ENCODE results near the gene FES. TPM values are rescaled to one million over a fixed set of nuclear protein-coding genes. Genes with fewer than 3 reads are reported as not detected.

Gene FES
- total and polyA plus RNA-seq, 4 experiments from 2014 or later: 2.3 to 3.0 TPM; not detected in 2

DNA sequence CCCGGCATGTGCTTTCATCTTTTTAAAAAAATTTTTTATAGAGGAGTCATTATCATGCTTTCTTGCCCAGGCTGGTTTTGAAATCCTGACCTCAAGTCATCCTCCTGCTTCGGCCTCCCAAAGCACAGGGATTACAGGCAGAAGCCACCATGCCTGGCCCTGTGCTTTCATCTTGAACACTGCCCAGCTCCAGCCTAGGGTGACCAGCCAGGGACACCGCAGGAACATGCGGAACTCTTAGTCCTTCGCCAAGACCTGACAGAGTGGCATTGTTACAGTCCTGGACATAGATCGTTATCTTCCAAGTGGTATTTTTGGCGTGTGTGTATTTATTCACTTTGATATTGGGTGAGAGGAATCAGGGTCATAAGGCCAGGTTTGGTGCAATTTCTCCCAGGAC is 23.9 kb upstream of the FES start:
- no peak overlapping the region for H3K27ac ChIP-seq (ENCODE audit: low read depth, low read length)
- ChIA-PET POLR2A (ENCODE audit: partially characterized antibody) (interaction anchor here (1.1 kb wide), 1 partner anchor 10 kb away, joined by 4 read pairs; no protein-coding TSS in a partner anchor), CTCF (ENCODE audit: partially characterized antibody) (no interaction called here)
- no peak overlapping the region for H3K4me3 Mint-ChIP-seq
- no peaks in the 10 kb centered on the region for H3K36me3 ChIP-seq (ENCODE audit: insufficient read depth, low read length)
- intact Hi-C loops (cut with micrococcal nuclease): no loop called here
- no peak overlapping the region for H3K27ac Mint-ChIP-seq
- peaks cover 0 to 1% (median 0%) of the 10 kb centered on the region in 8 donors for H3K9me3 Mint-ChIP-seq
- H3K9me3 ChIP-seq (ENCODE audit: control insufficient read depth in 1 of 2, low read length in 2 of 2): no peaks in the 10 kb centered on the region
- H3K4me3 ChIP-seq (ENCODE audit: low read length in 2 of 2): no peak overlapping the region
- no peaks in the 10 kb centered on the region for H3K27me3 Mint-ChIP-seq
- peaks cover 29% of the 10 kb centered on the region for H3K4me1 ChIP-seq (ENCODE audit: insufficient read depth, low read length)
- H3K36me3 Mint-ChIP-seq: no peaks in the 10 kb centered on the region
- no peak for DNase-seq
- peaks cover 22 to 39% (median 28%) of the 10 kb centered on the region in 4 donors for H3K4me1 Mint-ChIP-seq
- no peaks in the 10 kb centered on the region for H3K27me3 ChIP-seq (ENCODE audit: insufficient read depth, low read length)

DNA sequence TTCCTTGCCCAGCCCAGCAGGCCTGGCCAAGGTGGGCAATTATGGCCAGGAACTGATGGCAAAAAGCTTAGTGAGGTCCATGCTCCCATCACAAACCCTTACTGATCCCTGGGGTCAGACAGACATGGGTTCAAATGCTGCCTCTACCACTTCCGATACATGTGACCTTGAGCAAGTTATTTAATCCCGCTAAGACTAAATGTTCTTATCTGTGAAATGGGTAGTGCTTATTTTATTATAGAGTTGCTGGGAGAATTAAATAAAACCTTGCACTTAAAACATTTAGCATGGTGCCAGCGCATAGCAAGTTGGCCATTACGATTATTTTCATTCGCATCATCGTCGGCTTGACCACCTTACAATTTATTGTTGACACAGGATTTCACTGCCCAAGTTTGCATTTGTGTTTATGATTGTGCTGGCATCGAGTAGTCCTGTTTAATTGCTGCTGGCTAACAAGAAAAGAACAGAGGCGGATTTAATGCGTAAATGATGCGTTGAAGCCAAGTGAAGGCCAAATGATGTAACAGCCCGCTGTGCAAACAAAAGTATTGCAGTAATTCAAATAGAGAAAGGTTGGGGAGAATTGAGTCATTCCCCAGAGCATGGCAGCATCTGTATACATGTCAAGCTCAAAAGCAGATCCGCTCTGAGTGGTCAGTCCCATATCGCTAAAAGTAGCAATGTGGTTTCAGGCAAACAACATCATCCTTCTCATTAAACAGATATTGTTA is 23.2 kb upstream of the FES start:
- no peaks in the 10 kb centered on the region for H3K27me3 Mint-ChIP-seq
- H3K27me3 ChIP-seq (ENCODE audit: insufficient read depth, low read length): no peaks in the 10 kb centered on the region
- H3K27ac ChIP-seq (ENCODE audit: low read depth, low read length): no peak overlapping the region
- ChIA-PET POLR2A (ENCODE audit: partially characterized antibody) (no interaction called here), CTCF (ENCODE audit: partially characterized antibody) (no interaction called here)
- H3K36me3 ChIP-seq (ENCODE audit: insufficient read depth, low read length): no peaks in the 10 kb centered on the region
- peaks cover 17 to 32% (median 24%) of the 10 kb centered on the region in 4 donors for H3K4me1 Mint-ChIP-seq
- H3K9me3 Mint-ChIP-seq: peaks cover 0 to 1% (median 0%) of the 10 kb centered on the region in 8 donors
- H3K9me3 ChIP-seq (ENCODE audit: control insufficient read depth in 1 of 2, low read length in 2 of 2): no peaks in the 10 kb centered on the region
- no peak overlapping the region for H3K4me3 Mint-ChIP-seq
- intact Hi-C loops (cut with micrococcal nuclease): no loop called here
- no peak overlapping the region for H3K4me3 ChIP-seq (ENCODE audit: low read length in 2 of 2)
- no peaks in the 10 kb centered on the region for H3K36me3 Mint-ChIP-seq
- peaks cover 25% of the 10 kb centered on the region for H3K4me1 ChIP-seq (ENCODE audit: insufficient read depth, low read length)
- H3K27ac Mint-ChIP-seq: no peak overlapping the region
- no peak for DNase-seq

- Mint-ChIP-seq H3K36me3 (no peaks in the 10 kb centered on the region), H3K27me3 (no peaks in the 10 kb centered on the region), H3K4me1 (peaks cover 6 to 25% (median 13%) of the 10 kb centered on the region in 4 donors), H3K4me3 (no peak overlapping the region), H3K9me3 (peaks cover 0 to 1% (median 0%) of the 10 kb centered on the region in 8 donors), H3K27ac (no peak overlapping the region)
- no peaks in the 10 kb centered on the region for H3K9me3 ChIP-seq (ENCODE audit: control insufficient read depth in 1 of 2, low read length in 2 of 2)
- no peaks in the 10 kb centered on the region for H3K27me3 ChIP-seq (ENCODE audit: insufficient read depth, low read length)
- POLR2A ChIA-PET (ENCODE audit: partially characterized antibody): no interaction called here
- no peak overlapping the region for H3K27ac ChIP-seq (ENCODE audit: low read depth, low read length)
- H3K4me3 ChIP-seq (ENCODE audit: low read length in 2 of 2): no peak overlapping the region
- intact Hi-C loops (cut with micrococcal nuclease): no loop called here
- H3K36me3 ChIP-seq (ENCODE audit: insufficient read depth, low read length): no peaks in the 10 kb centered on the region
- peaks cover 13% of the 10 kb centered on the region for H3K4me1 ChIP-seq (ENCODE audit: insufficient read depth, low read length)
- CTCF ChIA-PET (ENCODE audit: partially characterized antibody): interaction anchor here (0.7 kb wide), 1 partner anchor 10 kb away, joined by 6 read pairs; no protein-coding TSS in a partner anchor
- DNase-seq: no peak
Observed at GRCh38 chr15:90862487-90862886, 21.8 kb upstream of the FES start.

DNA sequence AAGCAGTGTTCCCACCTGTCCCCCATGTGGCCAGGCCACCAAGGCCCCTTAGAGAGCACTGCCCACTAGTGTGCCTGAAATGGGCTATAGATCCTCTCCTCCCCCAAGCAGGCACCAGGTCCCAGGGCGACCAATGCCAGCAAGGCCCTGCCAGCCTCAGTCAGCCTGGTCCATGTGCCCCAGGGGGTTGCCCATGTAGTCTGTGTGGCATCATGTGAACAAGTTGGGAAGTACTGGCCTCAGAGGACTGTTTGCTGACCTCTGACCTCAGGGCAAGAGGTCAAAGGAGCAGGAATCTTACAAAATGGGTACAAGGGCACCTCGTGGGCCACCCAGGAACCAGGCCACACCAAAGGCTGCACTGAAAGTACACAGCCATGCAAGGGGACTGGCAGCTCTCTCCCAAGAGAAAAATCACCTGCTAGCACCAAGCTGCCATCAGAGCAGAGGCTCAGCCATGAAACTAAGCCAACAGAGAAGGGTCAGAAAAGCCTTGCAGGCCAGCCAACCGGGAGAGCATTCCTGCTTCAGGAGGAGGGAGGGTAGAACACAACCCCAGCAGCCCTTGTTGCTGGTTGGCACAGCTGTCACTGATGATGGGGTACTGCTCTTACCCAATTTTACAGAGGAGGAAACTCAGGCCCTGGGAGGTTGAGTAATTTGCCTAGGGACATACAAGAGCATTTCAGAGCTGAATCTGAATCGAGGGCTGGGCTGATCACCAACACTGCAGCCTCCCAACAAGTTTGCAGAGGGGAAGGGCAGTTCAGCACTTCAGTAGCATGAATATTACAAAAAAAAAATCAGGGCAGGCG is 21.1 kb upstream of the FES start:
- H3K9me3 Mint-ChIP-seq: peaks cover 0 to 1% (median 0%) of the 10 kb centered on the region in 8 donors
- H3K4me1 Mint-ChIP-seq: peaks cover 0 to 22% (median 7%) of the 10 kb centered on the region in 4 donors
- Histone ChIP-seq H3K4me1 (ENCODE audit: insufficient read depth, low read length) (peaks cover 6% of the 10 kb centered on the region), H3K27ac (ENCODE audit: low read depth, low read length) (no peak overlapping the region), H3K9me3 (ENCODE audit: control insufficient read depth in 1 of 2, low read length in 2 of 2) (no peaks in the 10 kb centered on the region), H3K27me3 (ENCODE audit: insufficient read depth, low read length) (no peaks in the 10 kb centered on the region), H3K36me3 (ENCODE audit: insufficient read depth, low read length) (no peaks in the 10 kb centered on the region), H3K4me3 (ENCODE audit: low read length in 2 of 2) (no peak overlapping the region)
- no peak overlapping the region for H3K27ac Mint-ChIP-seq
- DNase-seq: no peak
- ChIA-PET CTCF (ENCODE audit: partially characterized antibody) (no interaction called here), POLR2A (ENCODE audit: partially characterized antibody) (no interaction called here)
- no peaks in the 10 kb centered on the region for H3K36me3 Mint-ChIP-seq
- H3K27me3 Mint-ChIP-seq: no peaks in the 10 kb centered on the region
- intact Hi-C loops (cut with micrococcal nuclease): no loop called here
- no peak overlapping the region for H3K4me3 Mint-ChIP-seq

- no peaks in the 10 kb centered on the region for H3K27me3 ChIP-seq (ENCODE audit: insufficient read depth, low read length)
- H3K9me3 ChIP-seq (ENCODE audit: control insufficient read depth in 1 of 2, low read length in 2 of 2): no peaks in the 10 kb centered on the region
- ChIA-PET POLR2A (ENCODE audit: partially characterized antibody) (no interaction called here), CTCF (ENCODE audit: partially characterized antibody) (no interaction called here)
- no peaks in the 10 kb centered on the region for H3K27me3 Mint-ChIP-seq
- H3K27ac Mint-ChIP-seq: peak overlapping the region in 1 of 7 donors; percentile 35
- no peaks in the 10 kb centered on the region for H3K36me3 Mint-ChIP-seq
- no peak overlapping the region for H3K4me3 Mint-ChIP-seq
- H3K4me1 Mint-ChIP-seq: peaks cover 3 to 28% (median 7%) of the 10 kb centered on the region in 4 donors
- no peak overlapping the region for H3K27ac ChIP-seq (ENCODE audit: low read depth, low read length)
- peaks cover 0 to 1% (median 0%) of the 10 kb centered on the region in 8 donors for H3K9me3 Mint-ChIP-seq
- H3K36me3 ChIP-seq (ENCODE audit: insufficient read depth, low read length): no peaks in the 10 kb centered on the region
- peaks cover 6% of the 10 kb centered on the region for H3K4me1 ChIP-seq (ENCODE audit: insufficient read depth, low read length)
- H3K4me3 ChIP-seq (ENCODE audit: low read length in 2 of 2): no peak overlapping the region
- intact Hi-C loops (cut with micrococcal nuclease): no loop called here
- DNase-seq: no peak
Observed at GRCh38 chr15:90863987-90864386, 20.3 kb upstream of the FES start.

DNA sequence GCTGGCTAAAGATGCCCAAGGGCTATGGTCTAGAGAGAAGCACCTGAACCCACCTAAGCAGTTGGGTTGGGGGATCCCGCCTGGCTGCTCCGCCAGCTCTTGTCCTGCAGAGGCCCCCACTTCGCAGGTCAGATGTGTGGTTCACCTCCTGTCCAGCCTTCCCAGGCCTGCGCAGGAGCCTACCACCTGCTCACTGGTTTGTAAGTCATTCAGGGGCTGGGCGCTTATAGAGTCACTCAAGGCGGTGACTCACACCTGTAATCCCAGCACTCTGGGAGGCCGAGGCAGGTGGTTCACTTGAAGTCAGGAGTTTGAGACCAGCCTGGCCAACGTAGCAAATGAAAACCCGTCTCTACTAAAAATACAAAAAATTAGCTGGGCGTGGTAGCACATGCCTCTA is 19.8 kb upstream of the FES start:
- H3K27ac ChIP-seq (ENCODE audit: low read depth, low read length): no peak overlapping the region
- peaks cover 0 to 1% (median 0%) of the 10 kb centered on the region in 8 donors for H3K9me3 Mint-ChIP-seq
- no peak overlapping the region for H3K4me3 ChIP-seq (ENCODE audit: low read length in 2 of 2)
- DNase-seq: no peak
- intact Hi-C loops (cut with micrococcal nuclease): no loop called here
- H3K27me3 Mint-ChIP-seq: no peaks in the 10 kb centered on the region
- no peak overlapping the region for H3K27ac Mint-ChIP-seq
- H3K27me3 ChIP-seq (ENCODE audit: insufficient read depth, low read length): no peaks in the 10 kb centered on the region
- H3K4me1 ChIP-seq (ENCODE audit: insufficient read depth, low read length): peaks cover 8% of the 10 kb centered on the region
- no peaks in the 10 kb centered on the region for H3K36me3 ChIP-seq (ENCODE audit: insufficient read depth, low read length)
- no peaks in the 10 kb centered on the region for H3K9me3 ChIP-seq (ENCODE audit: control insufficient read depth in 1 of 2, low read length in 2 of 2)
- POLR2A ChIA-PET (ENCODE audit: partially characterized antibody): no interaction called here
- H3K36me3 Mint-ChIP-seq: no peaks in the 10 kb centered on the region
- H3K4me1 Mint-ChIP-seq: peaks cover 5 to 29% (median 7%) of the 10 kb centered on the region in 4 donors
- CTCF ChIA-PET (ENCODE audit: partially characterized antibody): interaction anchor here (1.4 kb wide), 1 partner anchor 14 kb away, joined by 3 read pairs; no protein-coding TSS in a partner anchor
- H3K4me3 Mint-ChIP-seq: no peak overlapping the region

DNA sequence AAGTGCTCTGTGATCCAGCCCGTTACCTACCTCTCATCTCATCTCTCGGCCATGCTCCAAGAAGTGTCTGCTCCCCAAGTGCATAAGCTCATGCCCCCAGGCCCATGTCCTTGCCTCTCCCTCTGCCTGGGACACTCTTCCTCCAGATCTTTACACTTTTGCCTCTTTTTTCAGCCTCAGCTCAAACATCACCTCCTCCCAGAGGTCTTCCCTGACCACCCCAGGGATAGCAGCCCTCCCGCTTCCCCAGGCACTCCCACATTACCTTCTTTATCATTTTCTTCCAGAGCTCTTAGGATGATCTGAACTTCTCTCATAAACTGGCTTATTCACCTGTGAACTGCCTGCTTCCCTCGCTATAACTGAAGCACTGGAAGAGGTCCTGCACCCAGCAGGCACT is 18.6 kb upstream of the FES start:
- Mint-ChIP-seq H3K4me1 (peaks cover 13 to 36% (median 18%) of the 10 kb centered on the region in 4 donors), H3K27me3 (no peaks in the 10 kb centered on the region), H3K36me3 (peaks cover 0 to 3% of the 10 kb centered on the region in 2 donors), H3K9me3 (peaks cover 0 to 1% (median 0%) of the 10 kb centered on the region in 8 donors), H3K4me3 (no peak overlapping the region), H3K27ac (peak overlapping the region in 1 of 7 donors; percentile 62)
- Histone ChIP-seq H3K27ac (ENCODE audit: low read depth, low read length) (no peak overlapping the region), H3K36me3 (ENCODE audit: insufficient read depth, low read length) (no peaks in the 10 kb centered on the region), H3K4me3 (ENCODE audit: low read length in 2 of 2) (no peak overlapping the region), H3K27me3 (ENCODE audit: insufficient read depth, low read length) (no peaks in the 10 kb centered on the region), H3K4me1 (ENCODE audit: insufficient read depth, low read length) (peaks cover 18% of the 10 kb centered on the region), H3K9me3 (ENCODE audit: control insufficient read depth in 1 of 2, low read length in 2 of 2) (no peaks in the 10 kb centered on the region)
- DNase-seq: no peak
- CTCF ChIA-PET (ENCODE audit: partially characterized antibody): interaction anchor here (1.2 to 1.4 kb wide), 2 partner anchors 15 to 68 kb away, joined by 3 read pairs; no protein-coding TSS in a partner anchor
- POLR2A ChIA-PET (ENCODE audit: partially characterized antibody): no interaction called here
- intact Hi-C loops (cut with micrococcal nuclease): no loop called here

All from CD4-positive, alpha-beta memory T cell (primary cell).